Activated CD8-positive, alpha-beta memory T cell treated with anti-CD3 and anti-CD28 coated beads, Interleukin-2, amount 50 U/mL, for 48 hours (primary cell): ENCODE measurements around the gene SLC7A10.
"Not testable (repeated sequence)": the region's sequence is repeated elsewhere in the genome, so short reads cannot be mapped to it uniquely, and the experiment has no call there.

Experiments used
- DNase-seq: peaks from one replicate; pipeline ENCODE4 v3.0.0-alpha.2; 2020

SLC7A10 gene

GRCh38 chr19:33171222-33171795 lies 54.3 kb downstream of the SLC7A10 start:
- no peak for DNase-seq

GRCh38 chr19:33168528-33168927 lies 57.1 kb downstream of the SLC7A10 start:
- no peak for DNase-seq

GRCh38 chr19:33167438-33167837 lies 58.2 kb downstream of the SLC7A10 start:
- no peak for DNase-seq

- DNase-seq: not testable (repeated sequence)
Measured at GRCh38 chr19:33166037-33166436, 59.6 kb downstream of the SLC7A10 start.

GRCh38 chr19:33163481-33163880 lies 62.2 kb downstream of the SLC7A10 start:
- no peak for DNase-seq

- DNase-seq: no peak
Measured at GRCh38 chr19:33161201-33161600, 64.4 kb downstream of the SLC7A10 start.

GRCh38 chr19:33159893-33160292 lies 65.8 kb downstream of the SLC7A10 start:
- no peak for DNase-seq

GRCh38 chr19:33159149-33159548 lies 66.5 kb downstream of the SLC7A10 start:
- no peak for DNase-seq
